CD4-positive, alpha-beta T cell treated with Interleukin-17A for 4 hours (primary cell): ENCODE results near the gene ADAP1.
A peak's percentile ranks its signal among the peaks of the same experiment; 100 is the strongest.
"Not testable (repeated sequence)": the region's sequence is repeated elsewhere in the genome, so short reads cannot be mapped to it uniquely, and the experiment has no call there.

Source experiments
- DNase-seq: peaks from one replicate; pipeline ENCODE4 v3.0.0-alpha.2; 2020; ENCODE audit warnings: mixed read lengths

The ADAP1 gene

GRCh38 chr7:935874-936385 is 18.6 kb downstream of the ADAP1 start:
- DNase-seq: no peak

GRCh38 chr7:935164-935873 is 19.2 kb downstream of the ADAP1 start:
- no peak for DNase-seq

DNA sequence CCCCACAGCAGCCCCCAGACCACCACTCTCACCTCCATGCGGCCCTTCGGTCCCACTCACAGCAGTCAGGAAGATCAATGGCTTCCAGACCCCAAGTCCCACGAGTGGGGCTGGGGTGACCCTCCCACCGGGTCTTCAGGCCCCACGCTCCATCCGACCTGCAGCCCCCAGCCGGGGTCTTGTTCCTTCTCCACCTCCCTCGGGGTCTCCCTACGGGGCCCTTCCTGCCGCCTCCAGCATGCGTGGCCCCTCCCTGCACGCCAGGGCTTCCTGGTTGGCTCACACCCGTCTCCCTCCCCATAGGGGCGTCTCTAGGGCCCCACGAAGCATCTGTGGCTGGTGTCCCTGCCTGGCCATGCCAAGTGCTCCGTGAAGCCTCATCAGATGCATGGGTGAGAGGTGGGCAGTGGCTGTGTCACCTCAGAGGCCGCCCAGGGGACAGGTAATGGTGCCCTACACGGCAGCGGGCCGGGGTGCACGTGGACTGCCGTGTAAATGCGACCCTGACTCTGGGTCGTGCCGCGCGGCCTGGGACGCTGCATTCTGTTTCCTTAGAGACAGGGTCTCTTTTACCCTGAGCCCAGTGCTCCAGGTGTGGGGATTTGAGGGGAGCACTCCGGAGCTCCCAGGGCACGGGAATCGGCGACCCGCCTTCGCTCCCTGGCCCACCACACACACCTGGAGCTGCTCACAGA is 19.9 kb downstream of the ADAP1 start:
- no peak for DNase-seq

- DNase-seq: no peak
Measured at GRCh38 chr7:932651-932975, 21.9 kb downstream of the ADAP1 start.

- DNase-seq: no peak
Measured at GRCh38 chr7:931871-932650, 22.4 kb downstream of the ADAP1 start.

- no peak for DNase-seq
Measured at GRCh38 chr7:930975-931758, 23.3 kb downstream of the ADAP1 start.

DNA sequence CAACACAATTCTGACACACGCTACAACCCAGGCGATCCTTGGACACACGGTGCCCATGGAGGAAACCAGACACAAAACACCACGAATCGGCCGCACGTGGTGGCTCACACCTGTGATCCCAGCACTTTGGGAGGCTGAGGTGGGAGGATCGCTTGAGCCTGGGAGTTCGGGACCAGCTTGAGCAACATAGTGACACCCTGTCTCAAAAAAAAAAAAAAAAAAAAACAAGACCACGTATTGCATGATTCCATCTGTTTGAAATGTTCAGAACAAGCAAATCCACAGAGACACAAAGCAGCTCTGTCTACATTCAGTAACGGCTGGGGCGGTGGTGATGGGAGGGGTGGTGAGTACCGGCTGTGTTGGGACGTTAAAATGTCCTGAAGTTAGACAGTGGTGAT is 25.2 kb downstream of the ADAP1 start:
- no peak for DNase-seq

DNA sequence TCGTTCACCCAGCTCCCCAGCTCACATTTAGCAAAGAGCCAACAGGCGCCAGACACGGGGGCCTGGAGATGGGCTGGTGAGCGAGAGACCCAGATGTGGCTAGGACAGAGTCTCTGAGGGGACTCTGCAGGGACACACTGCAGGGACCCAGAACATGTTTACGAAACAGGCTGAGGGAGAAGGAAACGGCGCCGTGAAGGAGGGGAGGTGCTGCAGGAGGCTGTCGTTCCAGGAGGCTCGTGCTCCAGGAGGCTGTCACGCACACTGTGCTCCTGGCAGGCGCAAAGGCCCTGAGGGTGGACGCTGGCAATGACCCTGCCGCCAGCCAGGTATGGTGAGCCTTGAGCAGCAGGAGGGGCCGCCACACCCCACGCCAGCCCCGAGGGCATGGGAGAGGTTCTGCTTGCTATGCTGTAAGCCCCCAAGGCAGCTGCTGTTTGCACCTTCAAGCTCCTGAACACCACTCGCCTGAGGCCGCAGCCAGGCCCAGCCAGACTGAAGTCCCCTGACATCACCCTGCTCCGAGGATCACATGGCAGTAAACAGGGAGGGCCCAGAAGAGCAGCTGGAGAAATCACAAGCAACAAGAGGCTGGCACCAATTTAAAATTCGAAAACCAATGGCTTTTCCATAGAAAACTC is 27.3 kb downstream of the ADAP1 start:
- DNase-seq: no peak

DNA sequence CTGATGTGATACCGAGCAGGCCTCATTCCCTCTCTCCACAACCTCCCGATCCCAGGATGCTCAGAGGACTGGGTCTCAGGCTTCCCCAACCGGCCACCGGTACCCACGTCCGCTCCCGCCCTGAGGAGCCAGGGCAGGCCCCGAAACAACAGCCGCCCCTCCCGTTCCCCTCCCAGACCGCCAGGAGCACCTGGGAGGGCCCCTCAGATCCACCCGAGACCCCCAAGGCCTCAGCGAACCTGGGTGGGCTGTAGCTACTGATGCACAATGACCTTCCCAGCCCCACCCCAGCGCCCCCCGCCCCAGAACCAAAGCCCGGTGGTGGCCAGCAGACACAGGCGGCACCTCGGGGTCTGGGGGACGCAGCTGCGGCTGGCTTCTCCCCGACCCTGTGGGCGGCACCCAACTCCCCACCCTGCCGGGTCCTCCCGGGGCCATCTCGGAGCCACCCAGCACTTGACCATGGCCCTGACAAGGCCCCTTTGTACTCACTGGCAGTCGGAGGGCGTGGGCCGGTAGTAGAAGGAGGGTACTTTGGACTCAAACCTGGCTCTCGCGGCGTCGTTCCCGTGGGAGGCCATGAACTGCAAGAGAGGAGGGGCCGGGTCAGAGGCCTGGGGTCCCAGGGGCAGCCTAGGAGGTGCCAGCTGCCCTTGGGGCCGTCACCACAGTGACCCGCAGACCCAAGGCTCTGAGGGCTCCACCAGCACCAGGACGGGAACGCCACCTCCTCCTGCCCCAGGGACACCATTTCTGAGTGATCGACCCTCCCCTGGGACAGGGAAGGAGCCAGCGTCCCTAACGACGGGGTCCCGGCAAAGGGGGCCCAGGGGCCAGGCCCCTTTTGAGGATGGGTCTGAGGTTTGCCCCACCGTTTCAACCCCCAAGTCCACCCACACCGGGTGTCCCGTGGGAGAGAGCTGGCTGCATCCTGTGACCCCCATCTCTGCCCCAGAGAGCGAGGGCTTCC is 28.1 kb downstream of the ADAP1 start:
- DNase-seq: no peak

- peak; percentile 60 for DNase-seq
Measured at GRCh38 chr7:925601-926000, 28.9 kb downstream of the ADAP1 start.

- DNase-seq: peak; percentile 55
Measured at GRCh38 chr7:924541-925231, 29.8 kb downstream of the ADAP1 start.

DNA sequence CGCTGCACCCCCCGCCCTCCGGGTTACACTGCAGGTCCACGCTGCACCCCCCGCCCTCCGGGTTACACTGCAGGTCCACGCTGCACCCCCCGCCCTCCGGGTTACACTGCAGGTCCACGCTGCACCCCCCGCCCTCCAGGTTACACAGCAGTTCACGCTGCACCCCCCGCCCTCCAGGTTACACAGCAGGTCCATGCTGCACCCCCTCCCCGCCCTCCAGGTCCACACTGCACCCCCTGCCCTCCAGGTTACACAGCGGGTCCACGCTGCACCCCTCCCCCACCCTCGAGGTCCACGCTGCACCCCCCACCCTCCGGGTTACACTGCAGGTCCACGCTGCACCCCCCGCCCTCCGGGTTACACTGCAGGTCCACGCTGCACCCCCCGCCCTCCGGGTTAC is 30.4 kb downstream of the ADAP1 start:
- not testable (repeated sequence) for DNase-seq

GRCh38 chr7:923108-924041 is 31.1 kb downstream of the ADAP1 start:
- DNase-seq: peak; percentile 94

DNA sequence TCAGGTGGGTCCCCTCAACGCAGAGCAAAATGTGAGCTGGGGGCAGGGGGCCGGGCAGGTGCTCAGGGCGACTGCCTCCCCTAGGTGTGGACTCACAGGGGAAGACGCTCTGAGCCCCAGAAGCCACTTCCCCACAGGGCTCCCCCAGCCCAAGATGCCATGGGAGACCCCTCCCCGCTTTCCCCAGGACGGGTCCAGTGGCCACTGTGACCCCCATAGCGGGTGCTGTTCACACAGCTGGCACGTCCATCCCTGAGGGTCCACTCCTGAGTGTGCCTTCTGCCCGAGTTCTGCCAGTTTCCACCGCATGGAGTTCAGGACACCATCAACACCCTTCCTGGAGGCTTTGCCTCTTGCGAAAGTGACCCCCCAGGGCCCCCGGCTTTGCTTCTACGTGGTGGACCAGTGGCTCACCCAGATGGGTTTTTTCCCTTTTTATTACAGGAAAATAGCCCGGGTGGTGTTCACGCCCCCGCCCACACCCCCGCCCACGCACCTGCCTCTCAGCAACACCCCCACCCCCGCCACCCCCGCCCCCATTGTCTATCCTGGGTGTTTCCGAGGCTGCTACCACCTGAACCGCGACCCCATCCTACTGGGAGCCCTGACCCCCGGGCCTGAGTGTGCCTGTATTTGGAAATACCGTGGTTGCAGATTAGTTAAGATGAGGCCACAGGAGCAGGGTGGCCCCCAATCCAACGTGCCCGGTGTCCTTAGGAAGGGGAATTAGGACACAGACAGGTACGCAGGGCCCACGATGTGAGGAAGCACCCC is 32.0 kb downstream of the ADAP1 start:
- DNase-seq: peak; percentile 59

DNA sequence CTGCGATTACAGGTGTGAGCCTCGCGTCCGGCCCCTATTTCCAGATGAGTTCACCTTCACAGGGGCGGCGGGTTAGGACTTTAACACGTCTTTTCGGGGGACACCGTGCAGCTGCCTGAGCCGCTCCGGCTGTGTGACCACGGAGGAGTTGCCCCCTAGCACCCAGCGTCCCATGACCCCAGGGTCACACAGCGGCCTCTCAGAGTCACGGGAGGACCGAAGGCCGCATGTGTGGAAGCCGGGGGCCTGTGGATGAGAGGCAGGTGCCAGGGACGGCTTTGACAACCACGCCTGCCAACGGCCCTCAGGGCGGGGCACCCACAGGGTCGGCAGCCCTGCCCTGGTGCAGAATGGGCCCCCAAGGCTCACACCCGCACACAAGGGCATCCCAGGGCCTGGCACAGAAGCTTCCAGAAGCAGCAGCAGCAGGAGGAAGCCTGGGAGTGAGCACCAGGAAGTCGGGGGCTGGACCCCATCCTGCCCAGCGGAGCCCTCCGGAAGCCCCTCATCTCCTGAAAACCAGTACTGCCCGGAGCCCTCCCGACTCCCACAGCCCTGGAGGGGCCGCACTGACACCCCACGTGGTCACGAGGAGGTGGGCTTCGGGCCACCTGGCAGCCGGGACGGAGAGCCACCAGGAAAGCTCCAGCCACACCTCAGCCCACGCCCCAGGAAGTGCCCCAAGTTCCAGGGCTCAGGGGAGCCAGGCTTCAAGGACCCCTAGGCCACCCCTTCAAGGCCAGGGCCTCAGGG is 32.7 kb downstream of the ADAP1 start:
- peak; percentile 33 for DNase-seq

DNA sequence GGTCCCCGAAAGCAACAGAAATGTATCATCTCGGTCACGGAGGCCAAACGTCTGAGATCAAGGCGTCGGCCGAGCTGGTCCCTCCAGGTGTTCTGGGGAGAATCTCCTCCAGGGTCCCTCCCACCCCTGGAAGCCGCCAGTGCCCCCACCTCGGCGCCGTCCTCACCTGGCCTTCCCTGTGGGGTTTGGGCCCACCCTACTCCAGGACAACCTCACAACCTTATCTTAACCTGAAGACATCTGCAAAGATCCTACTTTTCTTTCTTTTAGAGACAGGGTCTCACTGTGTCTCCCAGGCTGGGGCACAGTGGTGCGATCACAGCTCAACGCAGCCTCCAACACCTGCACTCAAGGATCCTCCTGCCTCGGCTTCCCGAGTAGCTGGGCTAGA is 33.4 kb downstream of the ADAP1 start:
- DNase-seq: no peak

DNA sequence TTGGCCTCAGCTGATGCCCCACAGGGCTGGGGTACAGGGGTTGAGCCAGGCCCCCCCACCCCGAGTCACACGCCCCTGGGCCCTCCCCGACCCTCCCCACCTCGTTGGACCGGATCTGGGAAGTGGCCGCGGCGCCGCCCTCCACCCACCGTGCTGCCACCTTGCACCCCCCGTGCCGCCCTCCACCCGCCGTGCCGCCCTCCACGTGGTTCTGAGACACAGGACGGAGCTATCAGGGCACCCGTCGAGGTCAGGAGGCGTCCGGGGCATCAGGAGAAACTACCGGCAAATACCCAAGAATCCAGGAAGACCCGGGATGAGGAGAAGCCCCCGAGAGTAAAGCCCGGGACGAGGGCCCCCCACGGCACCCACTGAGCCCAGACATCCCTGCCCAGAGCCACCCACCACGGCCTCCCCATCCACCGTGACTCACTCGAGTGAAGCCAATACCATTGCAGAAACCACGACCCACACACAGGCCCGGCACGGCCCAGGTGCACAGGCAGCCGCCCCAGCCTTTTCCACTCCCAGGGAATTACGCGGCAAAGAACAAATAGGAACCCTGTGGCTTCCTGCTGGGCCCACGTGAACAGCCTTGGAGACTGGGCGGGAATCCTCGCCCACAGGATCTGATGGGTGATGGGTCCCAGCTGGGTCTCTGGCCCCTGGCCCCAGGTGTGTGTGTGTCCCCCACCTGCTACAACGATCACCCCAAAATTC is 34.0 kb downstream of the ADAP1 start:
- peak; percentile 46 for DNase-seq
